ENCODE measurements around the gene GSC2.

The GSC2 gene

GRCh38 chr22:19115628-19116027, 34.5 kb downstream of the GSC2 start:
- no peak for DNase-seq

- DNase-seq, result no peak
These were observed 35.0 kb downstream of the GSC2 start for GRCh38 chr22:19114984-19115552.

- no peak for DNase-seq
These were observed 36.7 kb downstream of the GSC2 start for GRCh38 chr22:19113429-19113828.

- no peak for DNase-seq
These were observed 38.5 kb downstream of the GSC2 start for GRCh38 chr22:19111584-19111983.

DNA sequence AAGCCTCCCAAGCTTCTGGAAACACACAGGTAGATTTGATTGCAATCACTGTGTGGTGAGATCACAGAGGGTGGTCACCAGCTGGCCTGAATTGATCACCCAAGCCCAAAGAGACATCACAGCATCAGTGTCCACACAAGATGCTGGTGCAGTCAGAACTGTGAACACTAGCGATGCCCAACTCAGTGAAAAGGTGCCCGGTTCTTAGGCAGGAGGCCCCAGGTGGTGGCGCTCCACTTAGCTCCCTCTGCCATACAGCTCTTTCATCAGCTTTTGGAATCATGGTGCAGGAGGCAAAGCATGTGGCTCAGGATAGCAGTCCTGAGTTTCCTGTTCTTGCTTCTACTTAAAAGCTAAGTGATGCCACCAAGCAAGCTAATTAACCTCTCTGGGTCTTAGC, 39.0 kb downstream of the GSC2 start:
- DNase-seq, result no peak

GRCh38 chr22:19110646-19111045, 39.4 kb downstream of the GSC2 start:
- DNase-seq, result no peak

- DNase-seq, result no peak
These were observed 40.0 kb downstream of the GSC2 start for GRCh38 chr22:19110064-19110458.

DNA sequence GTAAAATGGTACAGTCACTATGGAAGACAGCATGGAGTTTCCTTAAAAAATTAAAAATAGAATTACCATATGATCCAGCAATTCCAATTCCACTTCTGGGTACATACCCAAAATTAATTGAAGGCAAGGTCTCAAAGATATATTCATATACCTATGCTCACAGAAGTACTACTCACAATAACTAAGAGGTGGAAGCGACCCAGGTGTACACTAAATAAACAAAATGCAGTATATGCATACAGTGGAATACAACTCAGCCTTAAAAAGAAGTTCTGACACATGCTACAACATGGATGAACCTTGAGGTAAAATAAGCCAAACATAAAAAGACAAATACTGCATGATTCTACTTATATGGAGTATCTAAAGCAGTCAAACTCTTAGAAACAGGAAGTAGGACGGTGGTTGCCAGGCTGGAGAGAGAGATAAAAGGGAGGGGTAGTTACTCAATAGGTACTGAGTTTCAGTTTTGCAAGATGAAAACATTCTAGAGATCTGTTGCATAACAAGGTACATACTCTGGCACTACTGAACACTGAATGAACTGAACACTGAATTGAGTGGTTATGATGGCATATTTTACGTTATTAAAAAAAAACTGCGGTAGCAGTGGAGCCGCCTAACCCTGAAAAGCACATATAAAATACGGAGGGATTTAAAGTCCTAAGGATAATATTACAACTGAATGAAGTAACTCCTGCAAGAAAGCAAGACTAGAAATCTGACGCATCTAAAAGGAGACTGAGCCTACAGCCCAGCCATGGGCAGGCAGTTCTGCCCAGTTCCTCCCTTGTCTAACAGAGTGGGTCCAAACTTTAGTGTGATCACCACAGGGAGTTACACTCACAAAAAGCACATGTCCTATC, 40.7 kb downstream of the GSC2 start:
- DNase-seq, result no peak

- DNase-seq, result no peak
These were observed 41.3 kb downstream of the GSC2 start for GRCh38 chr22:19108807-19109197.

DNA sequence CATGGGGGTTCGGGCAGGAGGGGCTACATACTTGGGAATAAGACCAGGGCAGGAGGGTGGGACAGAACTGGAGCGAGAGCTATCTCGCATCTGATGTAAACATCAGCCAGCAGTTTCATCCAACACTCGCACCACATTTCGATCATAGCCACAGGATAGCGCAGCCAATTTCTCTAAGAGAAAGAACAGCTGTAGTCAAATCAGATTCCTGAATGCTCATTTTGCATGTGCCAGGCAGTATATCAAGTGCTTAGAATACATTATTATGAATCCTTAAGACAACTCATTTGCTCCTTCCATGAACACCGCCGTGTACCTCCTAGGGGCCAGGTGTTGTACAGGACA, 42.4 kb downstream of the GSC2 start:
- no peak for DNase-seq

DNA sequence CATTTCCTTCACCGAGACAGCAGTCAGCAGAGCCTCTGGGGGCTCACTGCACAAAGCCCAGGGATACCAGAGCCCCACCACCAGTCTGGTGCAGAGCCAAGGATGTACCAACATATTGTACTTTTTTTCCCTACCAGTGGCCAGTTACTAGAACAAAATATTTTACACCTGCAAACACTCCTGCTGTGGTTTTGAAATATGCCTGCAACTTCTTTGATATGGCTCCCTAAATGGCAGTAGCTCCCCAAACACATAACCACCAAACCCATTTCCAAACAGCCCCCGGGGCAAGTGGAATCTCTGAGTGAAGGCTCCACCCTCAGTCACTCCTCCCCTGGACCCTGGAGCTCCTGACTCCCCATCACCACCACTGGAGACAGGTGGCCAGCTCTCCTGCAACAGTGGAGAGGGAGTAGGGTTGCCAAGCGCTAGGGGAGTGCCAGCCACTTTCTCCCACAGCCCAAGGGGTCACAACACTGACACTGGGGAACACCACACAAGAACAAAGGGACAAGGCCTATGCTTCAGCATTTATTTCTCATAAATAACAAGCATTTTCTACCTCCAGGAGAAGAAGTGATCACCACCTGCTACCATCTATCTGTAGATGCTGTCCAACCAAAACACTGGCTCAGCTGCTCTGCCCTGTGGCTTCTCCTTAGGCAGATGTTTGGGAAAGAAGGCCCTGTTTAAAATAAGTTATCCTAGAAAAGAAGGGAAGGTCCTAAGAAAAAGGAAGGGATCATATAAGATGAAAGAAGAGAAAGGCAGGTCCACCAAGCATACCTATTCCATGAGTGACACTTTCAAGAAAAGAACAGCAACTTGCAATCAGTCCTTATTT, 43.0 kb downstream of the GSC2 start:
- DNase-seq, result no peak

DNA sequence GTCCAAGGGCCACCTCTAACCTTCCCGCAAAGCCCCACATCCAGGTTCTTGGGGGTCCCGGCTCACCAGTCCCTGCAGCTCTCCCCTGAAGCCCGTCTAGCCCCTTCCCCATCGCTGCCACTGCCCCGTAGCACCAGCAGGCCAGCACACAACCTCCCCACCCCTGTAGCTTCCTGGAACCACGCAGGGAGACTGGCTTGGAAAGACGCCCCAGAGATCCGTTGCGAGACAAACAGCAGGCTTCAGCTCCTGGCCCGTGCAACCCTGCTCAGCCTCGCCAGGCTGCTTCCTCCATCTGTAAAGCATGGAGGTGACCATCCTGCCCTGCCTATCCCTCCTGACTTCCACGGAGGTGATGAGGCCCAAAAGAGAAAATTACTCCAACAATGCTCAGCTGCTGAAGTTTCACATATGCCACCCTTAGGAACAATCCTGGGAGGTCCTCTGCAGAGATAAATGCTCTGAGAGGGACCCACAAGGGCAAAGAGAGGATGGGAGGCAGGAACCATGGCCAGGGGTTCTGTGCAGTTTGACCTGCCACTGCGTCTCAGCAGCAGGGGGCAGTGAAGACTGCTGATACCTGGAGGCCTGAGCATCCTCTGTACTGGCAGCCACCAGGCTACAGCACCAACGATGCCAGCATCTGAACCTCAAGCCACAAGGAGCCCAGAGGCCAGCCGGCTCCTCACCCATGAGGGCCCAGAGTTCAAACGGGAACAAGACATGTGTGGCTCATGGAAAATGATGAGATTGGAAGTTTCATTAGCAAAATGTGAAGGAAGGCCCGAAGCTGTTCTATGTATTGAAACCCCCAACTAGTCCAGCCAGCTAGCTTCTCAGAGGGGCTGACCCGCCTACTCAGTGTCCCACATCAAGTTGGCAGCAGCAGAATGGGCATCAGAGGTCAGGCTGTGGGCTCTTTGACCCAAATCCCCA, 44.0 kb downstream of the GSC2 start:
- DNase-seq, result no peak

DNA sequence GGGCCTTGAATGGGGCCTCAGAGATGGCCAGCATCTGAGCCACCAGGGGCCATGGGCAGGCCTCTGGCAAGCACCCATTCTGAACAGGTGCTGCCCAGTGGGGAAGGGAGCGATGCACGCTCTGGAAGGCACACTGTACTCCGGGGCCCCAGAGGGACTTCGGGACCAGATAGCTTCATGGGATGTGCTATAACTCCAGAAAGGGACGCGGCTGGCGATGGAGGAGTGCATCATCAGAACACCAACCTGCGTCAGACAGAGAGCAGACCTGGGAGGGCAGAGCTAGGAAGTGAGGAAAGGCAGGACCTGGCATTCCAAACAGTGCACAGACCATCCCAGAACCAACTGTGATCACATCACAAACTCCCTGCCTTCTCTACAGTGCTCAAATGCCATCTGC, 44.6 kb downstream of the GSC2 start:
- no peak for DNase-seq

- no peak for DNase-seq
These were observed 45.9 kb downstream of the GSC2 start for GRCh38 chr22:19103880-19104821.

GRCh38 chr22:19098157-19098556, 51.9 kb downstream of the GSC2 start:
- DNase-seq, result no peak

- no peak for DNase-seq
These were observed 52.6 kb downstream of the GSC2 start for GRCh38 chr22:19097518-19097917.

Measured in SHP77 (cell line).